DND-41 (cell line): Measurements from ENCODE around the gene KNCN.

Source experiments
- ATAC-seq: fragments of 200-7000 bp; cut with Tn5 transposase; 3 replicates; pipeline ENCODE4 v1.9.1; 2021; ENCODE audit warnings: low read depth; ENCODE audit not compliant: insufficient read depth
- DNase-seq: peaks from one replicate; pipeline ENCODE4 v3.0.0-alpha.2; 2020
- H2AFZ ChIP-seq: 2 replicates; pipeline ENCODE4 v1.6.0; 2012; ENCODE audit warnings: low read depth, low read length
- H3K27ac ChIP-seq: 2 replicates; pipeline ENCODE4 v1.5.1; 2012; ENCODE audit warnings: low read length, inconsistent platforms
- H3K27me3 ChIP-seq: fragments of 200-600 bp; sonication (generic); 2 replicates; pipeline ENCODE4 v1.6.0; 2012; ENCODE audit warnings: low read length, mild to moderate bottlenecking, inconsistent platforms; ENCODE audit not compliant: insufficient read depth, poor library complexity
- H3K36me3 ChIP-seq: 2 replicates; pipeline ENCODE4 v1.5.1; 2012; ENCODE audit warnings: low read length, inconsistent platforms; ENCODE audit not compliant: insufficient read depth
- H3K4me1 ChIP-seq: 2 replicates; pipeline ENCODE4 v1.5.1; 2012; ENCODE audit warnings: mild to moderate bottlenecking, low read length; ENCODE audit not compliant: insufficient read depth
- H3K4me2 ChIP-seq: 2 replicates; pipeline ENCODE4 v1.6.0; 2012; ENCODE audit warnings: mild to moderate bottlenecking, moderate library complexity, low read length, inconsistent platforms; ENCODE audit not compliant: insufficient read depth
- H3K4me3 ChIP-seq, 2 experiments: fragments of 200-600 bp in 1 of 2; shearing (Covaris generic) in 1 of 2; 2 replicates each; pipeline ENCODE4 v1.5.1; 2012 to 2016; ENCODE audit warnings: inconsistent platforms in 2 of 2, low read length in 2 of 2, mild to moderate bottlenecking in 2 of 2, low read depth in 1 of 2, moderate library complexity in 1 of 2
- H3K79me2 ChIP-seq: 2 replicates; pipeline ENCODE4 v1.6.0; 2012; ENCODE audit warnings: low read length, inconsistent platforms; ENCODE audit not compliant: insufficient read depth
- H3K9ac ChIP-seq: 2 replicates; pipeline ENCODE4 v1.6.0; 2012; ENCODE audit warnings: low read depth, mild to moderate bottlenecking, inconsistent platforms, low read length, moderate library complexity
- H3K9me3 ChIP-seq: 2 replicates; pipeline ENCODE4 v1.5.1; 2012; ENCODE audit warnings: low read length, moderate library complexity, mild to moderate bottlenecking, inconsistent platforms; ENCODE audit not compliant: insufficient read depth, severe bottlenecking
- H4K20me1 ChIP-seq: 2 replicates; pipeline ENCODE4 v1.6.0; 2012; ENCODE audit warnings: low read length; ENCODE audit not compliant: insufficient read depth
- CTCF ChIP-seq: IDR thresholded peaks from 2 replicates; pipeline ENCODE4 v1.5.1; 2012; ENCODE audit warnings: borderline replicate concordance, low read length, moderate library complexity, mild to moderate bottlenecking; ENCODE audit not compliant: poor library complexity, severe bottlenecking; ENCODE audit errors: extremely low read depth
- EZH2 ChIP-seq: IDR thresholded peaks from 3 replicates; pipeline ENCODE4 v1.6.1; 2012; ENCODE audit warnings: borderline replicate concordance, low read depth, mild to moderate bottlenecking, moderate library complexity, low read length, inconsistent platforms; ENCODE audit not compliant: severe bottlenecking

KNCN gene

GRCh38 chr1:46527474-46528296, 23.8 kb downstream of the KNCN start:
- ATAC-seq: peak; percentile 90
- H3K4me2 ChIP-seq: no peak overlapping the region
- H3K79me2 ChIP-seq: no peaks in the 10 kb centered on the region
- DNase-seq: peak; percentile 70
- peak; percentile 93 for TF ChIP-seq CTCF
- no peak for TF ChIP-seq EZH2
- no peaks in the 10 kb centered on the region for H3K36me3 ChIP-seq
- no peak overlapping the region for H2AFZ ChIP-seq
- peaks cover 5% of the 10 kb centered on the region; the same call in 1 of the 2 replicates for H4K20me1 ChIP-seq
- H3K4me3 ChIP-seq: no peak overlapping the region
- no peak overlapping the region for H3K9ac ChIP-seq
- no peaks in the 10 kb centered on the region for H3K9me3 ChIP-seq
- H3K27ac ChIP-seq: no peak overlapping the region
- no peaks in the 10 kb centered on the region for H3K4me1 ChIP-seq
- peaks cover 48% of the 10 kb centered on the region for H3K27me3 ChIP-seq

- no peak for DNase-seq
- peaks cover 5% of the 10 kb centered on the region; the same call in 1 of the 2 replicates for H4K20me1 ChIP-seq
- no peaks in the 10 kb centered on the region for H3K36me3 ChIP-seq
- H3K27me3 ChIP-seq: peaks cover 47% of the 10 kb centered on the region
- H3K4me1 ChIP-seq: no peaks in the 10 kb centered on the region
- H3K4me3 ChIP-seq: no peak overlapping the region
- TF ChIP-seq EZH2 (no peak), CTCF (no peak)
- H2AFZ ChIP-seq: no peak overlapping the region
- ATAC-seq: no peak
- no peak overlapping the region for H3K27ac ChIP-seq
- no peak overlapping the region for H3K4me2 ChIP-seq
- H3K79me2 ChIP-seq: no peaks in the 10 kb centered on the region
- no peak overlapping the region for H3K9ac ChIP-seq
- H3K9me3 ChIP-seq: no peaks in the 10 kb centered on the region
These were observed 24.7 kb downstream of the KNCN start for GRCh38 chr1:46526691-46527291.

GRCh38 chr1:46526013-46526690, 25.3 kb downstream of the KNCN start:
- Histone ChIP-seq H3K9ac (no peak overlapping the region), H4K20me1 (peaks cover 5% of the 10 kb centered on the region; the same call in 1 of the 2 replicates), H3K27ac (no peak overlapping the region), H3K9me3 (no peaks in the 10 kb centered on the region), H3K27me3 (peaks cover 45% of the 10 kb centered on the region), H3K4me3 (no peak overlapping the region), H3K79me2 (no peaks in the 10 kb centered on the region), H3K4me2 (no peak overlapping the region), H3K4me1 (no peaks in the 10 kb centered on the region), H3K36me3 (no peaks in the 10 kb centered on the region), H2AFZ (no peak overlapping the region)
- DNase-seq (no peak), ATAC-seq (no peak)
- TF ChIP-seq CTCF: no peak
- TF ChIP-seq EZH2: no peak
